ENCODE measurements around the gene PDZD4. TPM values are rescaled to one million over a fixed set of nuclear protein-coding genes. Genes with fewer than 3 reads are reported as not detected.

PDZD4 gene
- total and polyA plus RNA-seq, 10 donors = 3.7 to 21.8 (median 10.6) TPM

- Histone ChIP-seq H3K27ac (no peak overlapping the region), H3K4me3 (no peak overlapping the region), H3K36me3 (no peaks in the 10 kb centered on the region), H3K4me1 (no peaks in the 10 kb centered on the region), H3K27me3 (replicated peaks in 1 of 7) (peaks cover 0 to 30% (median under 1%) of the 10 kb centered on the region in 7 donors), H3K9me3 (no peaks in the 10 kb centered on the region)
- intact Hi-C loops (cut with DNase I; ENCODE audit: low total_unique reads) = no loop called here
- TF ChIP-seq POLR2AphosphoS5 (IDR thresholded peaks at IDR 0.05) (no peak), POLR2A (IDR thresholded peaks at IDR 0.05) (no peak)
- no peak for DNase-seq
- 88 to 99% (median 93%) methylated on average over 6 to 11 of the region's 11 CpGs; no CpG with 5 or more reads in 1 of the 5 donors for WGBS, 5 donors
Observed at GRCh38 chrX:153865321-153865580, 34.9 kb upstream of the PDZD4 start.

DNA sequence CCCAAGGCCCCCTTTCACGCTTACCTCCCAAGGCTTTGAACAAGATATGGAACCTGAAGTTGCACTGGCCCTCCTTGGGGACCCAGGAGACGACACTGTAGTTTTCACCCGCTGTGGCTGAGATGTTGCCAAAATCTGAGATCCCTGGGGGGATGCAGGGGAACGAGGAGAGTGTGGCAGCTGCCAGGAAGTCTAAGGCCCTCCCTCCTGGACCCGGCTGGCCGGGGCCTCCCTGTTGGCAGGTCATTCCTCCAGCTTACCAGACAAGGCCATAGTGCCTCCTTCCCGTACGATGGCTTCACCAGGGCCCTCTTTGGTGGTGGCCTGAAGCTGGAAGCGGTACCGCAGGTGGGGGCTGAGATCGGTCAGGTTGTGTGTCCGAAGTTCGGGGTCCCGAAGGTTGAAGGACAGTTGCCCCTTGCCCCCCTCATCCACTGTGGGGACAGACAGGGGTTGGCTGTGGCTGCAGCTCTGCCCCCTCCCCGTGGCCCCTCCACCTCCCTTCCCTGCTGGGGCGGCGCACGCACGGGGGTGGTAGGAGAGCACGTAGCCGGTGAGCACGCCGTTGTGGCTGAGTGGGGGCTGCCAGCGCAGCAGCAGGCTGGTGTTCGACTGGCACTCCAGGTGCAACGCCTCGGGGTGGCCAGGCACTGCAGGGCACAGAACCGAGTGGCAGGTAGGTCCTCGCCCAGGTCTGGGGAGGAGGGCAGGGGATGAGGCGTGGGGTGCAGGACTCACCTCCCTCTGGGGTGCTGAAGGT is 34.4 kb upstream of the PDZD4 start:
- 76 to 87% (median 84%) methylated on average over 9 to 30 of the region's 30 CpGs for WGBS, 5 donors

GRCh38 chrX:153864101-153864500 is 33.8 kb upstream of the PDZD4 start:
- Histone ChIP-seq H3K4me3 (no peak overlapping the region), H3K4me1 (no peaks in the 10 kb centered on the region), H3K27ac (no peak overlapping the region), H3K36me3 (no peaks in the 10 kb centered on the region), H3K9me3 (no peaks in the 10 kb centered on the region), H3K27me3 (replicated peaks in 1 of 7) (peaks cover 0 to 21% (median 0%) of the 10 kb centered on the region in 7 donors)
- intact Hi-C loops (cut with DNase I; ENCODE audit: low total_unique reads) = no loop called here
- 83 to 93% (median 87%) methylated on average over 4 to 10 of the region's 10 CpGs for WGBS, 5 donors
- DNase-seq = no peak
- no peak for TF ChIP-seq POLR2AphosphoS5 (IDR thresholded peaks at IDR 0.05)
- no peak for TF ChIP-seq CTCF (IDR thresholded peaks at IDR 0.05 in 8 of 11, conservative IDR thresholded peaks at IDR 0.05 in 3 of 11)
- TF ChIP-seq POLR2A (IDR thresholded peaks at IDR 0.05) = no peak

More for the DNA sequence above, 34.4 kb upstream of the PDZD4 start:
- Histone ChIP-seq H3K4me3 (no peak overlapping the region), H3K4me1 (no peaks in the 10 kb centered on the region), H3K27me3 (replicated peaks in 1 of 7) (peaks cover 0 to 26% (median 0%) of the 10 kb centered on the region in 7 donors), H3K27ac (no peak overlapping the region), H3K36me3 (no peaks in the 10 kb centered on the region), H3K9me3 (no peaks in the 10 kb centered on the region)
- TF ChIP-seq CTCF (IDR thresholded peaks at IDR 0.05 in 8 of 11, conservative IDR thresholded peaks at IDR 0.05 in 3 of 11) (no peak), POLR2A (IDR thresholded peaks at IDR 0.05) (no peak), POLR2AphosphoS5 (IDR thresholded peaks at IDR 0.05) (no peak)
- intact Hi-C loops (cut with DNase I; ENCODE audit: low total_unique reads) = no loop called here
- peak; percentile 74 for DNase-seq

- WGBS, 5 donors = 72 to 85% (median 78%) methylated on average over 4 to 28 of the region's 28 CpGs
- Histone ChIP-seq H3K4me1 (no peaks in the 10 kb centered on the region), H3K9me3 (no peaks in the 10 kb centered on the region), H3K36me3 (no peaks in the 10 kb centered on the region), H3K27ac (no peak overlapping the region), H3K4me3 (no peak overlapping the region), H3K27me3 (replicated peaks in 1 of 7) (peaks cover 0 to 21% (median 0%) of the 10 kb centered on the region in 7 donors)
- intact Hi-C loops (cut with DNase I; ENCODE audit: low total_unique reads) = no loop called here
- DNase-seq = peak; percentile 54
- no peak for TF ChIP-seq POLR2AphosphoS5 (IDR thresholded peaks at IDR 0.05)
- TF ChIP-seq CTCF (IDR thresholded peaks at IDR 0.05 in 8 of 11, conservative IDR thresholded peaks at IDR 0.05 in 3 of 11) = no peak
- no peak for TF ChIP-seq POLR2A (IDR thresholded peaks at IDR 0.05)
Observed at GRCh38 chrX:153863251-153863991, 33.1 kb upstream of the PDZD4 start.

All from spleen (tissue), 11 donors.